ENCODE results near the gene KAT2A. TPM values are rescaled to one million over a fixed set of nuclear protein-coding genes. Genes with fewer than 3 reads are reported as not detected.

The KAT2A gene
- total RNA-seq, 4 donors from 2014 or later: 25.3 to 55.5 (median 37.1) TPM

DNA sequence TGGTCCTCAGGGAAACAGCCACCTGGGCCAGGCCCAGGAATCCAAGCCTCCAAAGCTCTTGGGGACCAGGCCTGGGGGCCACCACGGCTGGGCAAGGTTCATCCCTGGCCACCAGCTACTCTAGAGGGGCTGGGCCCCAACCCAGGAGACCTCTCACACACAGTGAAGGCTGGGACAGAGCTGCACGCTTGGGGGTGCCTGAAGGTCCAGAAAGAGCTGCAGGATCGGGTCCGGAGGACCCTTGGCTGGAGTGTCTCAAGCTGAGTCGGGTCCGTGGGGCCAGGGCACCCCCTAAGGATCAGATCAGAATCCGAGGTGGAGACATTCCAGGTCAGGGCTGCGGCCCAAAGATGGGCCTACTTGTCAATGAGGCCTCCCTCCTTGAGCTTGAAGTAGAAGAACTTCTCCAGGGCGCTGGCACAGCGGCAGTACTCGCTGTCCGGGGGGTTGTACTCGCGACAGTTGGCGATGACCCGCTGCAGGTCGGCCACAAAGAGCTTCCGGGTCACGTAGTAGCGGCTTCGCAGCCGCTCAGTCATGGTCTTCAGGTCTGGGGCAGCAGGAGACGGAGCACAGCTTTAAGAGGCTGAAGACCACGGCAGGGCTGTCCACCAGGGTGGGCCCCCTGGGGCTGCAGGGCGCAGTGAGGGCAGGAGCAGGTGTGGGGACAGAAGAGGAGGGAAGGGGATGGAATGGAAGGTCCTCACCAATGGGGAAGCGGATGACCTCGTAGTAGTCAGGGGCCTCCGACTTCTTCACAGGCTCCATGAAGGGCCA is 7.7 kb downstream of the KAT2A start:
- TF ChIP-seq, protein P1, sequence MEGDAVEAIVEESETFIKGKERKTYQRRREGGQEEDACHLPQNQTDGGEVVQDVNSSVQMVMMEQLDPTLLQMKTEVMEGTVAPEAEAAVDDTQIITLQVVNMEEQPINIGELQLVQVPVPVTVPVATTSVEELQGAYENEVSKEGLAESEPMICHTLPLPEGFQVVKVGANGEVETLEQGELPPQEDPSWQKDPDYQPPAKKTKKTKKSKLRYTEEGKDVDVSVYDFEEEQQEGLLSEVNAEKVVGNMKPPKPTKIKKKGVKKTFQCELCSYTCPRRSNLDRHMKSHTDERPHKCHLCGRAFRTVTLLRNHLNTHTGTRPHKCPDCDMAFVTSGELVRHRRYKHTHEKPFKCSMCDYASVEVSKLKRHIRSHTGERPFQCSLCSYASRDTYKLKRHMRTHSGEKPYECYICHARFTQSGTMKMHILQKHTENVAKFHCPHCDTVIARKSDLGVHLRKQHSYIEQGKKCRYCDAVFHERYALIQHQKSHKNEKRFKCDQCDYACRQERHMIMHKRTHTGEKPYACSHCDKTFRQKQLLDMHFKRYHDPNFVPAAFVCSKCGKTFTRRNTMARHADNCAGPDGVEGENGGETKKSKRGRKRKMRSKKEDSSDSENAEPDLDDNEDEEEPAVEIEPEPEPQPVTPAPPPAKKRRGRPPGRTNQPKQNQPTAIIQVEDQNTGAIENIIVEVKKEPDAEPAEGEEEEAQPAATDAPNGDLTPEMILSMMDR (IDR thresholded peaks at IDR 0.05): no peak
- TF ChIP-seq POLR2A (IDR thresholded peaks at IDR 0.05): no peak
- DNase-seq (ENCODE audit: low spot score in 2 of 2): no peak
- 85 to 89% methylated on average over 24 to 28 of the region's 28 CpGs for WGBS, 2 donors
- no peak overlapping the region for H3K4me3 ChIP-seq (ENCODE audit: low read depth, poor library complexity, severe bottlenecking)
- intact Hi-C loops (cut with DNase I; ENCODE audit: low total_unique reads): loop anchor here (10.0 kb wide), 1 partner anchor 149 kb away; the partner anchor contains the start of gene CNP

DNA sequence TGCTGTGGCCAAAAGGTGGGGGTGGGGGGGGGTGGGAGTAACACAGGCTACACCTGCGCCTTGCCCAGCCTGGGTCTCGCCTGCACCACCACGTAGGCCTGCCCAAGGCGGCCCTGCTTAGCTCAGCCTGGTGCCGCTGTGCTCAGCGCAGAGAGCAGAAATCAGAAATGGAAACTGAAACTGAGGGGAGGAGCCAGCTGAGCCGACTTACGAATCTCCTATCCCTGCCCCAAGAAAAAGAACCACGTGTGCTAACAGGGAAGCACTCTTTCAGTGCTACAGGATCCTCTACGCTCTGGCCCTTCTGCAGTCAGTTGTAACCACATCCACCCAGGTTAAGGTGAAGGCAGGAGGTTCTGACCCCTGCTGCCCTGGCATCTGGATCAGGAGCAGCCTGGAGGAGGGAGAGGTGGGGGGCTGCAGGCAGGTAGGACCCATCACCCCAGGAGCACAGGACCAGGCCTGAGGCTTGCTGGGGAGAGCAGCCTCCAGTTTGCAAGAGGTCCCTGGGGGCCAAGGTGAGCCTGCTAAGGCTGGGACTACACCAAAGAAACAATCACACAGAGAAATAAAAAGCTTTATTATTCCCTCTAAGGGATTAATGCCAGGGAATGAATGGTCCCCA is 8.5 kb downstream of the KAT2A start, which contains the start of gene DHX58:
TSS of gene DHX58 (minus strand) at position 163 of the 625 bp plus-strand sequence. CDS start 822 bp downstream, outside the sequence.
- WGBS, 2 donors: 0 to 1% methylated on average over 10 of the region's 10 CpGs
- peak; percentile 84 to 94 for DNase-seq (ENCODE audit: low spot score in 2 of 2)
- TF ChIP-seq POLR2A (IDR thresholded peaks at IDR 0.05): no peak
- TF ChIP-seq, protein P1 (IDR thresholded peaks at IDR 0.05): no peak
- peak within 1 kb of the TSS; percentile 30 for H3K4me3 ChIP-seq (ENCODE audit: low read depth, poor library complexity, severe bottlenecking)
- intact Hi-C loops (cut with DNase I; ENCODE audit: low total_unique reads): loop anchor here (10.0 kb wide), 1 partner anchor 148 kb away; the partner anchor contains the start of gene CNP

DNA sequence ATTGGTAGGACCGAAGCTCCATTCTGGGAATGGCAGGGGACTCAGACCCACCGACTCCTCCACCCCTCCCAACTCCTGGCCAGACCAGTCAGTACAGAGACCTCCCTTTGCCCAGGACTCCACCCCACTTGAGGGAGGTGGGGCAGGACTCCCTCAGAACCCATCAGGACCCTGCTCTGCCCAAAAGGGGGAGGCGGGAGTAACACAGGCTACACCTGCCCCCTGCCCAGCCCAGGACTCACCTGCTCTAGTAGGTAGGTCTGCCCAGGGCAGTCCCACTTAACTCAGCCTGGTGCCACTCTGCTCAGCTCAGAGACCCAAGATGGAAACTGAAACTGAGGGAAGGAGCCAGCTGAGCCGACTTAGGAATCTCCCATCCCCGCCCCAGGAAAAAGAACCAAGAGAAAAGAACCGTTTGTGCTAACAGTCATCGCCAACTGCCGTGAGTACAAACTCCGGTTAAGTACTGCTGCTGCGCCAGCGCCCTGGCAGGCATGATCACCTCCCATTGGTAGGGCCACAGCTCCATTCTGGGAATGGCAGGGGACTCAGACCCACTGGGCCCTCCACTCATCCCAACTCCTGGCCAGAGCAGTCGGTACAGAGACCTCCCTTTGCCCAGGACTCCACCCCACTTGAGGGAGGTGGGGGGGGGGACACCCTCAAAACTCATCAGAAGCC is 9.2 kb downstream of the KAT2A start:
- no peak for TF ChIP-seq POLR2A (IDR thresholded peaks at IDR 0.05)
- TF ChIP-seq, protein P1 (IDR thresholded peaks at IDR 0.05): no peak
- WGBS, 2 donors: 4 to 5% methylated on average over 12 of the region's 12 CpGs
- intact Hi-C loops (cut with DNase I; ENCODE audit: low total_unique reads): loop anchor here (10.0 kb wide), 1 partner anchor 147 kb away; the partner anchor contains the start of gene CNP
- DNase-seq (ENCODE audit: low spot score in 2 of 2): no peak
- H3K4me3 ChIP-seq (ENCODE audit: low read depth, poor library complexity, severe bottlenecking): peak overlapping the region; percentile 30

DNA sequence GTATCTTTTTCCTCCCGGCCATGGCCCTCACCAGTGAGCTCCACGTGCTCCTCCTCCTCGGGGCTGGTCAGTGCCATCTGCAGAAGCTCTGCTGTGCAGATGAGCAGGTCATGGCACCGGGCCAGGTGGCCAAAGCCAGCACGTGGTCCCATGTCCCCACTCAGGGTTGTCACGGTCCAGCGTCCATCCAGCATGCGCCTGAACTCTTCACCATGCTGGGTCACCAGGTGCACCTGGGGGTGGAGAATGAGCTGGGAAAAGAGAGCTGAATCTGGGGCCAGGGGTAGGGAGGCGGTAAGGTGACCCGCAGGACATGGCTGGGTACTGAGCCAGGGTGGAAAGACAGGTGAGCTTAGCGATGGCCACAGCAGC is 9.9 kb downstream of the KAT2A start:
- DNase-seq (ENCODE audit: low spot score in 2 of 2): no peak
- TF ChIP-seq POLR2A (IDR thresholded peaks at IDR 0.05): no peak
- TF ChIP-seq, protein P1 (IDR thresholded peaks at IDR 0.05): no peak
- WGBS, 2 donors: 75 to 86% methylated on average over 10 to 11 of the region's 11 CpGs
- intact Hi-C loops (cut with DNase I; ENCODE audit: low total_unique reads): loop anchor here (10.0 kb wide), 1 partner anchor 146 kb away; the partner anchor contains the start of gene CNP
- no peak overlapping the region for H3K4me3 ChIP-seq (ENCODE audit: low read depth, poor library complexity, severe bottlenecking)

DNA sequence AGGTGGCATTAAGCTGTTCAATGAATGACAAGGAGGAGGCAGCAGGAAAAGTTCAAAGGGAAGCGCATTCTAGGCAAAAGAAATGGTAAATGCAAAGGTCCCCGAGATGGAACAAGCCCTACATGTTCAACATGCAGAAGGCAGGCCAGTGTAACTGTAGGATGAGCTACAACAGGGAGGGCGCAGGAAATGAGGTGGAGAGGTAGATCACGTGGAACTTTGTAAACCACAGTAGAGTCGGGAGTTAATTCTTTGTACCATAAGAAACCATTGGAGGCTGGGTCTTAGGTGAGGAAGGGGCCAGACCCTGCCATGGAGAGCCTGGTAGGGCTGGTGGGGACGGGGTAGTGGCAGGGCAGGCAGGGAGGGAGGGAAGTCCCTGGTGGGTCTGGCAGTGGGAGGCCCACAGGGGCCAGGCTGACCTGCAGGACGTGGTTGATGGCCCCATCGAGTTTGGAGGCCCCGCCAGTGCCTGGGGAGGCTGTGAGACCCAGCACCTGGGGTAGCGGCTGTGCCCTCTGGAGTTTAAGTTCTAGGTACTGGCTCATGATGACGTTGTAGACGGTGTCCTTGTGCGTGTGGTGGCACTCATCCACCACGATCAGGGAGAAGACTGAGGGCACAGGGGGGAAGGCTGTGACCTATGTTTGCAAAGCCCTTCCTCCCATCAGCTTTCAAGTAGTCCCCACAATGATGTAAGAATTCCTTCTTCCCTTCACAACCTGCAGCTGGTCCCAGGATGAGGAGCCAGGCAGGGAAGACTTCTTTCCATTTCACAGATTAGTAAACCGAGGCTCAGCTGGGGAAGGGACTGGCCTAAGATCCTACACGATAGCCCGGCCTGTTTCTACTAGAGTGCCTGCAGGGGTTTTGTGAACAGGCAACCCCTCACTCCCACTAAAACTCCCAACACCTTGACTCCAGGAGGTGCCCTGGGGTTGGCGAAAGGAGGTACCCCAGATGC is 10.6 kb downstream of the KAT2A start:
- 91% methylated on average over 16 to 18 of the region's 18 CpGs for WGBS, 2 donors
- intact Hi-C loops (cut with DNase I; ENCODE audit: low total_unique reads): loop anchor here (10.0 kb wide), 1 partner anchor 146 kb away; the partner anchor contains the start of gene CNP
- TF ChIP-seq POLR2A (IDR thresholded peaks at IDR 0.05): no peak
- TF ChIP-seq, protein P1 (IDR thresholded peaks at IDR 0.05): no peak
- DNase-seq (ENCODE audit: low spot score in 2 of 2): no peak
- no peak overlapping the region for H3K4me3 ChIP-seq (ENCODE audit: low read depth, poor library complexity, severe bottlenecking)
